ENCODE measurements around the gene CUBN. TPM values are rescaled to one million over a fixed set of nuclear protein-coding genes. Genes with fewer than 3 reads are reported as not detected.
"Not testable (repeated sequence)": the region's sequence is repeated elsewhere in the genome, so short reads cannot be mapped to it uniquely, and the experiment has no call there.

CUBN gene
- total RNA-seq, 2 donors from 2014 or later: 1.1 to 2.3 TPM

- DNase-seq (ENCODE audit: low spot score): peak; percentile 87
- intact Hi-C loops (cut with DNase I): no loop called here
Observed at GRCh38 chr10:17025444-17026295, 103.9 kb downstream of the CUBN start.

- intact Hi-C loops (cut with DNase I): no loop called here
Observed at GRCh38 chr10:17024461-17024860, 105.2 kb downstream of the CUBN start.

GRCh38 chr10:17023386-17024298 lies 106.0 kb downstream of the CUBN start:
- no peak for DNase-seq (ENCODE audit: low spot score)
- intact Hi-C loops (cut with DNase I): no loop called here

More at GRCh38 chr10:17024461-17024860, 105.2 kb downstream of the CUBN start:
- DNase-seq (ENCODE audit: low spot score): no peak

- no peak for DNase-seq (ENCODE audit: low spot score)
- intact Hi-C loops (cut with DNase I): no loop called here
Observed at GRCh38 chr10:17022896-17023295, 106.7 kb downstream of the CUBN start.

GRCh38 chr10:17022466-17022825 lies 107.2 kb downstream of the CUBN start:
- DNase-seq (ENCODE audit: low spot score): no peak
- intact Hi-C loops (cut with DNase I): no loop called here

- intact Hi-C loops (cut with DNase I): no loop called here
- no peak for DNase-seq (ENCODE audit: low spot score)
Observed at GRCh38 chr10:17021656-17022465, 107.8 kb downstream of the CUBN start.

- DNase-seq (ENCODE audit: low spot score): no peak
- intact Hi-C loops (cut with DNase I): loop anchor here in 1 of 2 donors (10.0 kb wide), 1 partner anchor 55 kb away; no protein-coding TSS in a partner anchor
Observed at GRCh38 chr10:17019696-17020095, 109.9 kb downstream of the CUBN start.

- intact Hi-C loops (cut with DNase I): loop anchor here in 1 of 2 donors (10.0 kb wide), 1 partner anchor 49 kb away; no protein-coding TSS in a partner anchor
- DNase-seq (ENCODE audit: low spot score): not testable (repeated sequence)
Observed at GRCh38 chr10:17013131-17013983, 116.3 kb downstream of the CUBN start.

GRCh38 chr10:17012731-17013130 lies 116.9 kb downstream of the CUBN start:
- intact Hi-C loops (cut with DNase I): loop anchor here in 1 of 2 donors (10.0 kb wide), 1 partner anchor 48 kb away; no protein-coding TSS in a partner anchor
- DNase-seq (ENCODE audit: low spot score): not testable (repeated sequence)

GRCh38 chr10:17010363-17011145 lies 119.1 kb downstream of the CUBN start:
- intact Hi-C loops (cut with DNase I): loop anchor here in 1 of 2 donors (10.0 kb wide), 1 partner anchor 46 kb away; no protein-coding TSS in a partner anchor
- no peak for DNase-seq (ENCODE audit: low spot score)

GRCh38 chr10:17009212-17009700 lies 120.4 kb downstream of the CUBN start:
- DNase-seq (ENCODE audit: low spot score): no peak
- intact Hi-C loops (cut with DNase I): no loop called here

- intact Hi-C loops (cut with DNase I): no loop called here
- DNase-seq (ENCODE audit: low spot score): no peak
Observed at GRCh38 chr10:17007418-17007770, 122.2 kb downstream of the CUBN start.

- no peak for DNase-seq (ENCODE audit: low spot score)
- intact Hi-C loops (cut with DNase I): no loop called here
Observed at GRCh38 chr10:17006631-17007417, 122.8 kb downstream of the CUBN start.

GRCh38 chr10:17005621-17006566 lies 123.7 kb downstream of the CUBN start:
- intact Hi-C loops (cut with DNase I): no loop called here
- no peak for DNase-seq (ENCODE audit: low spot score)

- no peak for DNase-seq (ENCODE audit: low spot score)
- intact Hi-C loops (cut with DNase I): no loop called here
Observed at GRCh38 chr10:17004801-17005380, 124.7 kb downstream of the CUBN start.
